DND-41 (cell line): ENCODE results near the gene PAX6.

Experiments used
- ATAC-seq: fragments of 200-7000 bp; cut with Tn5 transposase; 3 replicates; pipeline ENCODE4 v1.9.1; 2021; ENCODE audit warnings: low read depth; ENCODE audit not compliant: insufficient read depth
- DNase-seq: peaks from one replicate; pipeline ENCODE4 v3.0.0-alpha.2; 2020
- H2AFZ ChIP-seq: 2 replicates; pipeline ENCODE4 v1.6.0; 2012; ENCODE audit warnings: low read depth, low read length
- H3K27ac ChIP-seq: 2 replicates; pipeline ENCODE4 v1.5.1; 2012; ENCODE audit warnings: low read length, inconsistent platforms
- H3K27me3 ChIP-seq: fragments of 200-600 bp; sonication (generic); 2 replicates; pipeline ENCODE4 v1.6.0; 2012; ENCODE audit warnings: low read length, mild to moderate bottlenecking, inconsistent platforms; ENCODE audit not compliant: insufficient read depth, poor library complexity
- H3K36me3 ChIP-seq: 2 replicates; pipeline ENCODE4 v1.5.1; 2012; ENCODE audit warnings: low read length, inconsistent platforms; ENCODE audit not compliant: insufficient read depth
- H3K4me1 ChIP-seq: 2 replicates; pipeline ENCODE4 v1.5.1; 2012; ENCODE audit warnings: mild to moderate bottlenecking, low read length; ENCODE audit not compliant: insufficient read depth
- H3K4me2 ChIP-seq: 2 replicates; pipeline ENCODE4 v1.6.0; 2012; ENCODE audit warnings: mild to moderate bottlenecking, moderate library complexity, low read length, inconsistent platforms; ENCODE audit not compliant: insufficient read depth
- H3K4me3 ChIP-seq, 2 experiments: fragments of 200-600 bp in 1 of 2; shearing (Covaris generic) in 1 of 2; 2 replicates each; pipeline ENCODE4 v1.5.1; 2012 to 2016; ENCODE audit warnings: inconsistent platforms in 2 of 2, low read length in 2 of 2, mild to moderate bottlenecking in 2 of 2, low read depth in 1 of 2, moderate library complexity in 1 of 2
- H3K79me2 ChIP-seq: 2 replicates; pipeline ENCODE4 v1.6.0; 2012; ENCODE audit warnings: low read length, inconsistent platforms; ENCODE audit not compliant: insufficient read depth
- H3K9ac ChIP-seq: 2 replicates; pipeline ENCODE4 v1.6.0; 2012; ENCODE audit warnings: low read depth, mild to moderate bottlenecking, inconsistent platforms, low read length, moderate library complexity
- H3K9me3 ChIP-seq: 2 replicates; pipeline ENCODE4 v1.5.1; 2012; ENCODE audit warnings: low read length, moderate library complexity, mild to moderate bottlenecking, inconsistent platforms; ENCODE audit not compliant: insufficient read depth, severe bottlenecking
- H4K20me1 ChIP-seq: 2 replicates; pipeline ENCODE4 v1.6.0; 2012; ENCODE audit warnings: low read length; ENCODE audit not compliant: insufficient read depth
- CTCF ChIP-seq: IDR thresholded peaks from 2 replicates; pipeline ENCODE4 v1.5.1; 2012; ENCODE audit warnings: borderline replicate concordance, low read length, moderate library complexity, mild to moderate bottlenecking; ENCODE audit not compliant: poor library complexity, severe bottlenecking; ENCODE audit errors: extremely low read depth
- EZH2 ChIP-seq: IDR thresholded peaks from 3 replicates; pipeline ENCODE4 v1.6.1; 2012; ENCODE audit warnings: borderline replicate concordance, low read depth, mild to moderate bottlenecking, moderate library complexity, low read length, inconsistent platforms; ENCODE audit not compliant: severe bottlenecking

PAX6 gene

GRCh38 chr11:31804312-31805036, 6.6 kb downstream of the PAX6 start:
- Histone ChIP-seq H3K4me2 (no peak overlapping the region), H3K9ac (no peak overlapping the region), H3K4me1 (no peaks in the 10 kb centered on the region), H3K79me2 (no peaks in the 10 kb centered on the region), H3K4me3 (no peak overlapping the region), H3K27ac (no peak overlapping the region), H2AFZ (no peak overlapping the region), H3K27me3 (peaks cover 34% of the 10 kb centered on the region), H3K9me3 (no peaks in the 10 kb centered on the region), H4K20me1 (no peaks in the 10 kb centered on the region), H3K36me3 (no peaks in the 10 kb centered on the region)
- ATAC-seq = no peak
- DNase-seq = no peak
- TF ChIP-seq CTCF = no peak
- no peak for TF ChIP-seq EZH2

- Histone ChIP-seq H2AFZ (no peak overlapping the region), H3K4me2 (no peak overlapping the region), H4K20me1 (no peaks in the 10 kb centered on the region), H3K36me3 (no peaks in the 10 kb centered on the region), H3K9me3 (no peaks in the 10 kb centered on the region), H3K79me2 (no peaks in the 10 kb centered on the region), H3K27me3 (peaks cover 34% of the 10 kb centered on the region), H3K27ac (no peak overlapping the region), H3K9ac (no peak overlapping the region), H3K4me3 (no peak overlapping the region), H3K4me1 (no peaks in the 10 kb centered on the region)
- DNase-seq = no peak
- TF ChIP-seq EZH2 (no peak), CTCF (no peak)
- ATAC-seq = no peak
Measured at GRCh38 chr11:31803813-31804311, 7.3 kb downstream of the PAX6 start.

- no peaks in the 10 kb centered on the region for H3K9me3 ChIP-seq
- DNase-seq = peak; percentile 16
- H3K9ac ChIP-seq = no peak overlapping the region
- H3K4me1 ChIP-seq = no peaks in the 10 kb centered on the region
- no peaks in the 10 kb centered on the region for H3K79me2 ChIP-seq
- no peaks in the 10 kb centered on the region for H3K36me3 ChIP-seq
- TF ChIP-seq CTCF (no peak), EZH2 (no peak)
- peak; percentile 73 for ATAC-seq
- H3K4me2 ChIP-seq = no peak overlapping the region
- H3K27me3 ChIP-seq = peaks cover 32% of the 10 kb centered on the region
- H3K4me3 ChIP-seq = no peak overlapping the region
- H3K27ac ChIP-seq = no peak overlapping the region
- no peaks in the 10 kb centered on the region for H4K20me1 ChIP-seq
- H2AFZ ChIP-seq = no peak overlapping the region
Measured at GRCh38 chr11:31802990-31803812, 7.9 kb downstream of the PAX6 start.
